Hepatocyte (in vitro differentiated cells): Measurements from ENCODE around the gene PLIN4. TPM values are rescaled to one million over a fixed set of nuclear protein-coding genes. Genes with fewer than 3 reads are reported as not detected.

ENCODE experiments used
- DNase-seq: peaks from one replicate; pipeline ENCODE4 v3.0.0-alpha.2; 2016; ENCODE audit warnings: low spot score
- H2AFZ ChIP-seq: fragments of 200-600 bp; sonication (generic); 2 replicates; pipeline ENCODE4 v1.6.0; 2016; ENCODE audit warnings: antibody characterized with exemption, mild to moderate bottlenecking
- H3K27ac ChIP-seq: fragments of 200-600 bp; sonication (generic); 2 replicates; pipeline ENCODE4 v1.5.1; 2016; ENCODE audit warnings: mild to moderate bottlenecking
- H3K27me3 ChIP-seq: fragments of 200-600 bp; sonication (generic); 2 replicates; pipeline ENCODE4 v1.6.1; 2016
- H3K36me3 ChIP-seq: fragments of 200-600 bp; sonication (generic); replicated peaks from 2 replicates; pipeline ENCODE4 v1.5.1; 2016; ENCODE audit warnings: low read depth; ENCODE audit not compliant: insufficient read depth
- H3K4me1 ChIP-seq: fragments of 200-600 bp; sonication (generic); 2 replicates; pipeline ENCODE4 v1.5.1; 2016; ENCODE audit warnings: mild to moderate bottlenecking, moderate library complexity; ENCODE audit not compliant: insufficient read depth
- H3K4me2 ChIP-seq: fragments of 200-600 bp; sonication (generic); 2 replicates; pipeline ENCODE4 v1.6.0; 2016
- H3K4me3 ChIP-seq: fragments of 200-600 bp; sonication (generic); 2 replicates; pipeline ENCODE4 v1.5.1; 2016; ENCODE audit warnings: mild to moderate bottlenecking
- H3K79me2 ChIP-seq: fragments of 200-600 bp; sonication (generic); 2 replicates; pipeline ENCODE4 v1.6.0; 2017; ENCODE audit warnings: mild to moderate bottlenecking
- H3K9me2 ChIP-seq: fragments of 200-600 bp; sonication (generic); replicated peaks from 2 replicates; pipeline ENCODE4 v1.6.0; 2017; ENCODE audit warnings: mild to moderate bottlenecking; ENCODE audit not compliant: insufficient read depth
- H3K9me3 ChIP-seq: fragments of 200-600 bp; sonication (generic); 2 replicates; pipeline ENCODE4 v1.5.1; 2016; ENCODE audit warnings: low read depth, mild to moderate bottlenecking
- H4K20me1 ChIP-seq: fragments of 200-600 bp; sonication (generic); 2 replicates; pipeline ENCODE4 v1.6.0; 2016; ENCODE audit warnings: mild to moderate bottlenecking; ENCODE audit not compliant: insufficient read depth, poor library complexity, severe bottlenecking
- EZH2 ChIP-seq: fragments of 200-600 bp; sonication (generic); IDR thresholded peaks from 2 replicates; pipeline ENCODE4 v1.6.1; 2016; ENCODE audit warnings: antibody characterized with exemption, mild to moderate bottlenecking, borderline replicate concordance
- EZH2phosphoT487 ChIP-seq: fragments of 200-600 bp; sonication (generic); IDR thresholded peaks from one replicate; pipeline ENCODE4 v1.6.1; 2018; ENCODE audit warnings: antibody characterized with exemption, mild to moderate bottlenecking, low read depth, moderate library complexity; ENCODE audit not compliant: unreplicated experiment, severe bottlenecking
- WGBS: methylation state at CpG from one replicate; pipeline ENCODE4 v1.1.6; 2016; ENCODE audit warnings: low lambda C conversion rate; ENCODE audit errors: missing lambda C conversion rate; 5-methylcytosine and 5-hydroxymethylcytosine counted together
- polyA plus RNA-seq: library from polyadenylated mRNA; unstranded; fragments of >200 nt; fragmentation: Nextera tagmentation; extraction: Ambion mirVana; gene quantifications from 2 replicates; pipeline ENCODE4 v1.2.1, GENCODE V29; 2016
- total RNA-seq: library from RNA; depleted of rRNA; stranded (reverse); fragments of >200 nt; gene quantifications from 2 replicates; pipeline ENCODE4 v1.2.3, GENCODE V29; 2014
- TF ChIP-seq, protein P1 (sequence below): fragments of 200-600 bp; sonication (generic); IDR thresholded peaks from 2 replicates; pipeline ENCODE4 v1.5.1; 2016; ENCODE audit warnings: antibody characterized with exemption, mild to moderate bottlenecking; ENCODE audit not compliant: poor library complexity

The PLIN4 gene
- total and polyA plus RNA-seq, 2 experiments from 2014 or later = 0.17 to 0.27 TPM

- TF ChIP-seq EZH2phosphoT487 (no peak), EZH2 (no peak)
- TF ChIP-seq, protein P1, sequence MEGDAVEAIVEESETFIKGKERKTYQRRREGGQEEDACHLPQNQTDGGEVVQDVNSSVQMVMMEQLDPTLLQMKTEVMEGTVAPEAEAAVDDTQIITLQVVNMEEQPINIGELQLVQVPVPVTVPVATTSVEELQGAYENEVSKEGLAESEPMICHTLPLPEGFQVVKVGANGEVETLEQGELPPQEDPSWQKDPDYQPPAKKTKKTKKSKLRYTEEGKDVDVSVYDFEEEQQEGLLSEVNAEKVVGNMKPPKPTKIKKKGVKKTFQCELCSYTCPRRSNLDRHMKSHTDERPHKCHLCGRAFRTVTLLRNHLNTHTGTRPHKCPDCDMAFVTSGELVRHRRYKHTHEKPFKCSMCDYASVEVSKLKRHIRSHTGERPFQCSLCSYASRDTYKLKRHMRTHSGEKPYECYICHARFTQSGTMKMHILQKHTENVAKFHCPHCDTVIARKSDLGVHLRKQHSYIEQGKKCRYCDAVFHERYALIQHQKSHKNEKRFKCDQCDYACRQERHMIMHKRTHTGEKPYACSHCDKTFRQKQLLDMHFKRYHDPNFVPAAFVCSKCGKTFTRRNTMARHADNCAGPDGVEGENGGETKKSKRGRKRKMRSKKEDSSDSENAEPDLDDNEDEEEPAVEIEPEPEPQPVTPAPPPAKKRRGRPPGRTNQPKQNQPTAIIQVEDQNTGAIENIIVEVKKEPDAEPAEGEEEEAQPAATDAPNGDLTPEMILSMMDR = no peak
These were observed 10.5 kb downstream of the PLIN4 start for GRCh38 chr19:4507804-4508203.

GRCh38 chr19:4507150-4507452 lies 11.2 kb downstream of the PLIN4 start:
- H3K36me3 ChIP-seq = no peaks in the 10 kb centered on the region
- H3K4me2 ChIP-seq = no peak overlapping the region
- H3K79me2 ChIP-seq = no peaks in the 10 kb centered on the region
- H4K20me1 ChIP-seq = no peaks in the 10 kb centered on the region
- no peaks in the 10 kb centered on the region for H3K27me3 ChIP-seq
- WGBS = 92% methylated on average over 12 of the region's 12 CpGs
- no peaks in the 10 kb centered on the region for H3K4me1 ChIP-seq
- no peak overlapping the region for H3K4me3 ChIP-seq
- H3K9me3 ChIP-seq = no peaks in the 10 kb centered on the region
- DNase-seq = no peak
- TF ChIP-seq, protein P1 = no peak
- TF ChIP-seq EZH2phosphoT487 (no peak), EZH2 (no peak)
- H2AFZ ChIP-seq = no peak overlapping the region
- no peak overlapping the region for H3K27ac ChIP-seq
- H3K9me2 ChIP-seq = no peaks in the 10 kb centered on the region

More at GRCh38 chr19:4507804-4508203, 10.5 kb downstream of the PLIN4 start:
- Histone ChIP-seq H3K27ac (no peak overlapping the region), H3K9me3 (no peaks in the 10 kb centered on the region), H4K20me1 (no peaks in the 10 kb centered on the region), H3K4me1 (no peaks in the 10 kb centered on the region), H3K27me3 (no peaks in the 10 kb centered on the region), H3K4me2 (no peak overlapping the region), H3K36me3 (no peaks in the 10 kb centered on the region), H3K4me3 (no peak overlapping the region), H3K9me2 (no peaks in the 10 kb centered on the region), H2AFZ (no peak overlapping the region), H3K79me2 (no peaks in the 10 kb centered on the region)
- no peak for DNase-seq
- whole genome bisulfite sequencing = 92% methylated on average over 17 of the region's 17 CpGs

DNA sequence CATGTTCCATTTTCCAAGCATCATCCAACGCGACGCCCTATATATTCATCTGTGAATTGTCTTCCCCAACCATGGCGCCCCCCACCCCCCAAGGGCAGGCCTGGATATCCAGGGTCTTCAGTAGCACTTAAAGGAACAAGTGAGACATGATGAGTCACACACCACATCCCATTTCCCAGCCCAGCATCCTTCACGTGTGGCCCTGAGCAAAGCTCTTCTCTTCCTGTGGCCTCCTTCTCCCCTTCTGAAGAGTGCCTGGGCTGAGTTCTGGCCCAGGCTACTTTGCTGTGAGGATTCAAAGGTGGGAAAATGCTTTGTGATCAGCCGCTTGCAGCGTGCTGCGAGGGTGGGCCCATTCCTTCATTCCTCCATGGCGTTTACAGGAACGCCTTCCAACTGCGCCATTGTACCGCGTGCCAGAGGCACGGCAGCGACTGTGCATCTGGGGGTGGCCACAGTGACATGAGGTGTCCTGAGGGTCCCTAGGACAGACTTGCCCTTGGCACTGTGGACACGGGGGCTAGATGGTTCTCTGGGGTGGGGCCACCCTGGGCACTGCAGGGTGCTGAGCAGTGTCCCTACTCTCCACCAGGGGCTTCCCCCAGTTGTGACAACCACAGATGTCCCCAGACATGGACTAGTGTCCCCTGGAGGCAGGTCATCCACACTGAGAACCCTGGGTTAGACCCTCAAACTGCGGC lies 11.7 kb downstream of the PLIN4 start:
- Histone ChIP-seq H2AFZ (no peak overlapping the region), H3K79me2 (no peaks in the 10 kb centered on the region), H3K4me2 (no peak overlapping the region), H3K36me3 (no peaks in the 10 kb centered on the region), H3K27me3 (no peaks in the 10 kb centered on the region), H3K4me1 (no peaks in the 10 kb centered on the region), H3K4me3 (no peak overlapping the region), H4K20me1 (no peaks in the 10 kb centered on the region), H3K27ac (no peak overlapping the region), H3K9me2 (no peaks in the 10 kb centered on the region), H3K9me3 (no peaks in the 10 kb centered on the region)
- no peak for TF ChIP-seq EZH2
- TF ChIP-seq, protein P1 = no peak
- TF ChIP-seq EZH2phosphoT487 = no peak
- DNase-seq = no peak
- 89% methylated on average over 17 of the region's 17 CpGs for WGBS
